Astrocyte of the hippocampus (primary cell): ENCODE results near the gene AGPS.
"Not testable (repeated sequence)": the region's sequence is repeated elsewhere in the genome, so short reads cannot be mapped to it uniquely, and the experiment has no call there.

Source experiments
- DNase-seq: peaks from one replicate; pipeline ENCODE4 v3.0.0; 2011; ENCODE audit warnings: low read depth, low spot score

Gene AGPS

GRCh38 chr2:177392373-177393202, at the start of gene AGPS:
AGPS (plus strand) TSS chr2:177392773; CDS start chr2:177392790, 17 bp downstream.
- peak; percentile 87 for DNase-seq

GRCh38 chr2:177343773-177344172, 48.8 kb upstream of the AGPS start:
- no peak for DNase-seq

- no peak for DNase-seq
These were observed 48.3 kb upstream of the AGPS start for GRCh38 chr2:177344316-177344715.

- DNase-seq, result no peak
These were observed 46.4 kb upstream of the AGPS start for GRCh38 chr2:177346192-177346591.

- no peak for DNase-seq
These were observed 45.0 kb upstream of the AGPS start for GRCh38 chr2:177347570-177347969.

- DNase-seq, result no peak
These were observed 44.4 kb upstream of the AGPS start for GRCh38 chr2:177348118-177348654.

GRCh38 chr2:177348733-177349693, 43.6 kb upstream of the AGPS start:
- no peak for DNase-seq

- not testable (repeated sequence) for DNase-seq
These were observed 41.9 kb upstream of the AGPS start for GRCh38 chr2:177350624-177351023.

GRCh38 chr2:177351121-177351520, 41.5 kb upstream of the AGPS start:
- not testable (repeated sequence) for DNase-seq

- DNase-seq, result no peak
These were observed 40.0 kb upstream of the AGPS start for GRCh38 chr2:177352441-177353186.

GRCh38 chr2:177353187-177353478, 39.4 kb upstream of the AGPS start:
- DNase-seq, result peak; percentile 18

- DNase-seq, result not testable (repeated sequence)
These were observed 38.0 kb upstream of the AGPS start for GRCh38 chr2:177354541-177354940.

GRCh38 chr2:177355874-177356273, 36.7 kb upstream of the AGPS start:
- peak; percentile 78 for DNase-seq

- no peak for DNase-seq
These were observed 32.6 kb upstream of the AGPS start for GRCh38 chr2:177359836-177360595.

GRCh38 chr2:177362499-177362898, 30.1 kb upstream of the AGPS start:
- DNase-seq, result no peak

- no peak for DNase-seq
These were observed 29.2 kb upstream of the AGPS start for GRCh38 chr2:177363332-177363731.

GRCh38 chr2:177365764-177366163, 26.8 kb upstream of the AGPS start:
- not testable (repeated sequence) for DNase-seq

- not testable (repeated sequence) for DNase-seq
These were observed 24.6 kb upstream of the AGPS start for GRCh38 chr2:177368023-177368422.

- no peak for DNase-seq
These were observed 13.2 kb upstream of the AGPS start for GRCh38 chr2:177379354-177379753.

GRCh38 chr2:177380181-177380580, 12.4 kb upstream of the AGPS start:
- no peak for DNase-seq

- DNase-seq, result no peak
These were observed 8.6 kb upstream of the AGPS start for GRCh38 chr2:177383935-177384334.
